Suppressor macrophage (primary cell): Measurements from ENCODE around the gene CUX1.
"Not testable (repeated sequence)": the region's sequence is repeated elsewhere in the genome, so short reads cannot be mapped to it uniquely, and the experiment has no call there.

ENCODE experiments used
- DNase-seq, 4 experiments: peaks; one replicate each; pipeline ENCODE4 v3.0.0-alpha.2; 2020 to 2022

CUX1 gene

GRCh38 chr7:101870361-101871062 lies 53.1 kb downstream of the CUX1 start:
- DNase-seq: no peak

DNA sequence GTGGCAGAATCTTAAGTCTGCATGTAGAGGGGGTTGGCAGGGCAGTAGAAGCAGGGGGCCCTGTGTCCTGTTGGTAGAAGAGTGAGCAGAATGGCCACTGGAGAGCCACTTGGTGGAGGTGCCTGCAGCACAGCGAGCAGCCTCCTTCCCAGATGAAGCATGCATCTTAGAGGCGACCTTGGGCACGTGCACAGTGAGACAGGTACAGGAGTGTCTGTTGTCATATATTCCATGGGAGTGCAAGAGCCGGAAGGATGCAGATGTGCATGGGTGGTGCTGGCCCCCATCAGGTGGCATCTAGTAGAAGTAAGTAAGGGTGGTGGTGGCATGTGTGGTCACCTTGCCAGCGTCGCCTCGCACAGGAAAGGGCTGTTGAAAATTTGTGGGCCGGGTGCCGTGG lies 53.9 kb downstream of the CUX1 start:
- no peak for DNase-seq

GRCh38 chr7:101874028-101874427 lies 56.6 kb downstream of the CUX1 start:
- DNase-seq: no peak

- no peak for DNase-seq
Measured at GRCh38 chr7:101875283-101875846, 57.9 kb downstream of the CUX1 start.

GRCh38 chr7:101877882-101878591 lies 60.6 kb downstream of the CUX1 start:
- DNase-seq: no peak

GRCh38 chr7:101878938-101879337 lies 61.5 kb downstream of the CUX1 start:
- DNase-seq: no peak

GRCh38 chr7:101879565-101879964 lies 62.1 kb downstream of the CUX1 start:
- no peak for DNase-seq

- no peak for DNase-seq
Measured at GRCh38 chr7:101880282-101881054, 63.0 kb downstream of the CUX1 start.

GRCh38 chr7:101882005-101882421 lies 64.6 kb downstream of the CUX1 start:
- peak; percentile 75 to 91 (median 83) for DNase-seq

- DNase-seq: peak; percentile 83 to 94 (median 88)
Measured at GRCh38 chr7:101882595-101883564, 65.5 kb downstream of the CUX1 start.

DNA sequence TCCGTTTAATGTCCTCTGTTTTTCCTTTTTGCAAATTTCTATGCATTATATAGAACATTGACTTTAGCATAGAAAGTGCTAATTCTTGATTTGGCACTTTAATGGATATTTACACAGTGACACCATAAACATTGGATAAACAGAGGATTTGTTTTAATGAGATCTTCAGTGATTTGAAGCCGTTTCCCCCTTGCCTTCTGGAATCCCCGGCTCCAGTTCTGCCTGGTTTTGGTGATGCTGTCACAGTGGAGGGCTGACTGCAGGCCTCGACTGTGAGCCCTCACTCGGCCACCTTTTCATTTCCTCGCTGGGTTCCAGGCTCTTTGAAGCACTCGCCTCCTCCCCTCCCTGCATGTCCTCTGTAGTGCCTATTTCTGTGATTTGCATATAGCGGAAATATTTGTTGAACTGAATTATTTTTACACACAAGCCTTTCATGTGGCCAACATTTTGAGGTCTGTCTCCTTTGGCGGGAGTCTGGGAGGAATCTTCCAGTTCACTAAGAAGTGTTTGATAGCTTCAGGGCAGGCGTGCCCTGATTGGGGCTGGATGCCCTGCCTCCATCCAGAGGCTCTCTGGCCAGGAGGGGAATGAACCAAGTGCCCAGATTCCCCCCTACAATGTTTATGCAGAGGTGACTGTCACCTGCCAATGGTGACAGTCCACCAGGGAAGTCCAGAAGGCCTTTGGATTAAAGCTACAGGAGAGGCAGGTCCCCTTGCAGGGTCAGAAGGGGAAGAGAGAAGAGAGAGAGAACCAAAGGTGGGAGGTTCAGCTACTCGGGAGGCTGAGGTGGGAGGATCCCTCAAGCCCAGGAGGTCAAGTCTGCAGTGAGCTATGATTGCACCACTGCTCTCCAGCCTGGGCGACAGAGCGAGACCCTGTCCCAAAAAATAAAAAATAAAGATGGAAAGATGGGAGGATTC lies 67.5 kb downstream of the CUX1 start:
- DNase-seq: no peak

DNA sequence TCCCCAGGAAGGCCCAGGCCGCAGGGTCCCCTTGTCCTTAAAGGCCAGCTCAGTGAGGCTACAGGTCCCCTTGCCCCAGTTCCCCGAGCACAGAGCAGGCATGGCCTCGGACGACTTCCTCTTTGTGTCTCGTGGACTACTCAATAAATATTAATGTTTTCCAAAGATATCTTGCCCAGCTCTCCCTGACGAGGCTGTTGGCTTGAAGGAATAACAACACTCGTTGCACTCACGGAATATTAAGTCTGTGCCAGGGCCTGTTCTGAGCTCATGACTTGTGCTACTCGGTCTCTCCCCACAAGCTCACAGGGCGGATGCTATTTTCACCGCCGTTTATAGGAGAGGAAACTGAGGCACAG lies 68.2 kb downstream of the CUX1 start:
- DNase-seq: peak in 3 of 4 experiments; percentile 54 to 67 (median 55)

DNA sequence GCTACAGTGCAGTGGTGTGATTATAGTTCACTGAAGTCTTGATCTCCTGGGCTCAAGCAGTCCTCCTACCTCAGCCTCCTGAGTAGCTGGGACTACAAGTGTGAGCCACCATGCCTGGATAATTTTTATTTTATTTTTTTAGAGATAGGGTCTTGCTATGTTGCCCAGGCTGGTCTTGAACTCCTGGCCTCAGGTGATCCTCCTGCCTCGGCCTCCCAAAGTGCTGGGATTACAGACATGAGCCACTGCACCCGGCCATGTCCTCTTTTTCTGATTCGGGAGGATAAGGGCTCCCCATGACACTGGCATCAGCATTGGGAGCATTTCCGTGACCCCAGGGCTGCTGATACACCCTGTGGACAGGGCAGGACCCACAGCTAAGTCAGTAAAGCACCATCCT lies 69.9 kb downstream of the CUX1 start:
- DNase-seq: not testable (repeated sequence)

- not testable (repeated sequence) for DNase-seq
Measured at GRCh38 chr7:101888564-101888963, 71.1 kb downstream of the CUX1 start.

DNA sequence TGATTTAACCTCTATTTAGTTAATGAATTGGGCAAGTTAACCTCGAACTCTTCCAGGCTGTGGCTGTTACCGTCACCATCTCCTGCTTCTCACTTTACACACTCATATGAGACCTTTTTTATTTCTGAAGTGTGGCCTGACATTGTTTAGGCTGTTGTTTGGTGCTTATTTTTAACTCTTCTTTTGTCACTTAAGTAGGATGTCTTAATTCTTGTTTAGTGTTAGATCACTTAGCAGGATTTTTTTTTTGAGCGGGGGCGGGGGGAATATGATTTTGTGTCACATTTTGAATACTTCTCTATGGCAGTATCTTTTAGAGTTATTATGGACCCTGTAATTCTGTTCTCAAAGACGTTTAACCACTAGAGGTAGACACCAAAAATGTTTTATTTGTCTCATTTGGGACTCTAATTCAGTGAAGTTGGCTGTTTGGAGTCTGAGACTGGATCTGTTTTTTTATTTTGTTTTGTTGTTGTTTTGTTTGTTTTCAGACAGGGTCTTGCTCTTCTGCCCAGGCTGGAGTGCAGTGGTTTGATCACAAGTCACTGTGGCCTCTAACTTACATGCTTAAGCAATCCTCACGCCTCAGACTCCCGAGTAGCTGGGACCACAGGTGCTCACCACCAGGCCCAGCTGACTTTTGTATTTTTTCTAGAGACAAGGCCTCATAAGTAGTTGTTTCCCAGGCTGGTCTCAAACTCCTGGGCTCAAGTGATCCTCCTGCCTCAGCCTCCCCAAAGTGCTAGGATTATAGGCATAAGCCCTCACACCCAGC lies 73.5 kb downstream of the CUX1 start:
- peak; percentile 29 to 47 (median 46) for DNase-seq

GRCh38 chr7:101891936-101892640 lies 74.7 kb downstream of the CUX1 start:
- peak; percentile 52 to 92 (median 76) for DNase-seq

- peak in 2 of 4 experiments; percentile 27 to 34 for DNase-seq
Measured at GRCh38 chr7:101893341-101894082, 76.1 kb downstream of the CUX1 start.

DNA sequence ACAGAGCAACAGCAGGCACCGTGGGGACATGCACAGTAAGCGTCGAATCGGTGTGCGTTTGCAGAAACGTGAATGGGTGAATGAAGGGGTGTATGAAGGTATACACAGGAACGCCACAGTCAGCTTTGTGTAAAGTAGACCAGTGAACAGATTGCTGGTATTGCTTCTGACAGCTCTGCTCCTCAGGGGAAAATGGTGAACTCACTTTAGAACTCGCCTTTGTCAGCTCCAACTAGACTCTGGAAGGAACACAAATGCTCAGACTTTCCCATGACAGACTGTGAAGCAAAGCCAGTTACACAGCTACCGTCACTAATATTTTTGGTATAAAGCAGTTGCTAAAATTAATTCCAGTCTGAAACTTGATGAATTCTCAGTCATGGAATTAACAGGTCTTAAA lies 78.9 kb downstream of the CUX1 start:
- no peak for DNase-seq
